ENCODE results near the gene LRRC41.

GRCh38 chr1:46309401-46310159 is 6.2 kb upstream of the LRRC41 start:
- TF ChIP-seq, protein P1, sequence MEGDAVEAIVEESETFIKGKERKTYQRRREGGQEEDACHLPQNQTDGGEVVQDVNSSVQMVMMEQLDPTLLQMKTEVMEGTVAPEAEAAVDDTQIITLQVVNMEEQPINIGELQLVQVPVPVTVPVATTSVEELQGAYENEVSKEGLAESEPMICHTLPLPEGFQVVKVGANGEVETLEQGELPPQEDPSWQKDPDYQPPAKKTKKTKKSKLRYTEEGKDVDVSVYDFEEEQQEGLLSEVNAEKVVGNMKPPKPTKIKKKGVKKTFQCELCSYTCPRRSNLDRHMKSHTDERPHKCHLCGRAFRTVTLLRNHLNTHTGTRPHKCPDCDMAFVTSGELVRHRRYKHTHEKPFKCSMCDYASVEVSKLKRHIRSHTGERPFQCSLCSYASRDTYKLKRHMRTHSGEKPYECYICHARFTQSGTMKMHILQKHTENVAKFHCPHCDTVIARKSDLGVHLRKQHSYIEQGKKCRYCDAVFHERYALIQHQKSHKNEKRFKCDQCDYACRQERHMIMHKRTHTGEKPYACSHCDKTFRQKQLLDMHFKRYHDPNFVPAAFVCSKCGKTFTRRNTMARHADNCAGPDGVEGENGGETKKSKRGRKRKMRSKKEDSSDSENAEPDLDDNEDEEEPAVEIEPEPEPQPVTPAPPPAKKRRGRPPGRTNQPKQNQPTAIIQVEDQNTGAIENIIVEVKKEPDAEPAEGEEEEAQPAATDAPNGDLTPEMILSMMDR (IDR thresholded peaks at IDR 0.05 in 8 of 11, conservative IDR thresholded peaks at IDR 0.05 in 3 of 11) = no peak
- TF ChIP-seq POLR2A (IDR thresholded peaks at IDR 0.05) (no peak), POLR2AphosphoS5 (IDR thresholded peaks at IDR 0.05) (no peak)

Data from spleen (tissue), 7 donors.